Endothelial cell (in vitro differentiated cells): ENCODE data around the gene BTN1A1. TPM values are rescaled to one million over a fixed set of nuclear protein-coding genes. Genes with fewer than 3 reads are reported as not detected.
A peak's percentile ranks its signal among the peaks of the same experiment; 100 is the strongest.

Experiments
- DNase-seq: peaks from one replicate; pipeline ENCODE4 v3.0.0; 2021; ENCODE audit warnings: low spot score
- H3K27ac Mint-ChIP-seq: one replicate; pipeline ENCODE4 v1.8.0; 2021; ENCODE audit warnings: mixed read lengths, inconsistent platforms; ENCODE audit not compliant: unreplicated experiment
- H3K27me3 Mint-ChIP-seq: one replicate; pipeline ENCODE4 v1.8.0; 2021; ENCODE audit warnings: mild to moderate bottlenecking, moderate library complexity, mixed read lengths, inconsistent platforms; ENCODE audit not compliant: unreplicated experiment
- H3K36me3 Mint-ChIP-seq: one replicate; pipeline ENCODE4 v1.8.0; 2021; ENCODE audit warnings: mild to moderate bottlenecking, low read depth, mixed read lengths, inconsistent platforms; ENCODE audit not compliant: unreplicated experiment
- H3K4me1 Mint-ChIP-seq: one replicate; pipeline ENCODE4 v1.8.0; 2021; ENCODE audit warnings: mild to moderate bottlenecking, mixed read lengths, inconsistent platforms; ENCODE audit not compliant: unreplicated experiment
- H3K4me3 Mint-ChIP-seq: one replicate; pipeline ENCODE4 v1.8.0; 2021; ENCODE audit warnings: mild to moderate bottlenecking, mixed read lengths, inconsistent platforms; ENCODE audit not compliant: unreplicated experiment
- H3K9me3 Mint-ChIP-seq: one replicate; pipeline ENCODE4 v1.8.0; 2021; ENCODE audit warnings: mixed read lengths, inconsistent platforms; ENCODE audit not compliant: unreplicated experiment
- CTCF ChIP-seq: fragments of 200-600 bp; sonication (generic); IDR thresholded peaks from one replicate; pipeline ENCODE4 v1.5.0; 2021; ENCODE audit warnings: antibody characterized with exemption; ENCODE audit not compliant: unreplicated experiment
- total RNA-seq: library from RNA; stranded (reverse); fragmentation: NEBNext Ultra II Directional; extraction: Animal tissue kit (Norgen Biotek cat#: 25700); gene quantifications from one replicate; pipeline ENCODE4 v1.2.1, GENCODE V29; 2021; ENCODE audit not compliant: unreplicated experiment

The BTN1A1 gene
- total RNA-seq, 1 donor from 2014 or later: 1.4 TPM

DNA sequence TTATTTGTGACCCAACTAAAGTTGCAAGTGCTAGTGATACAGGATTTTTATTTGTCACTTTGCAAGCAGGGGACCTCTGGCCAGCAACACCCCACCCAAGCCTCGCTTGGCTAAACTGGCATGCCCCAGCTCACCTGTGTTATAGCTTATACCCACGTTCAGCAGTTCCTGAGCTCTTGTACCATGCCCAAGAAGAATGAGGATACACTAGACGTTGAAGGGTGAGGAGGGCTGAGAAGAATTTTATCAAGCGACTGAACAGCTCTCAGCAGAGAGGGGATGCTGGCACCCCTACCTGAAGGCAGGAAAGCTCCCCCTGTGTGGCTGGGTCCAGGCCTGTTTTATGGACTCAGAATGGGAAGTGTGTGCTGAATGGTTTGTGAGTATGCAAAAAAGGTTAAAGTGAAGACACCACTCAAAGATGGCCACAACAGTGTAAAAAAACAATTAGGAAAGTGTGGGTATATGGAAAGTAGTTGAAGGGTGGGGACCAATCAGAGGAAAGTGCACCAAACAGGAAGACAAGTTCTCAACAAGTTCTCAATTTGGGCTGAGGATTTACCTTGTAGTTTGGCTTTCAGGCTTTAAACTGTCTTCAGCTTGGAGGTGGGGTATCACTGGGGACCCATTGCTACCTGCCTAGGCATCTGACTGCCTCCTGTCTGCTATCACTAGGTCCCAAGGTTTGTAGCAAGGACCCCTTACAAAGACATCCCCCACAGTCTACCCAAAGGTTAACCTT lies 27.4 kb upstream of the BTN1A1 start:
- H3K4me3 Mint-ChIP-seq: no peak overlapping the region
- H3K4me1 Mint-ChIP-seq: peaks cover 13% of the 10 kb centered on the region
- DNase-seq: no peak
- H3K27ac Mint-ChIP-seq: no peak overlapping the region
- no peak for TF ChIP-seq CTCF
- H3K36me3 Mint-ChIP-seq: peaks cover 37% of the 10 kb centered on the region
- no peaks in the 10 kb centered on the region for H3K9me3 Mint-ChIP-seq
- H3K27me3 Mint-ChIP-seq: peaks cover 10% of the 10 kb centered on the region

- DNase-seq: no peak
- Mint-ChIP-seq H3K27me3 (peaks cover 11% of the 10 kb centered on the region), H3K4me3 (no peak overlapping the region), H3K36me3 (peaks cover 30% of the 10 kb centered on the region), H3K9me3 (no peaks in the 10 kb centered on the region), H3K4me1 (peaks cover 13% of the 10 kb centered on the region), H3K27ac (no peak overlapping the region)
- TF ChIP-seq CTCF: no peak
Observed at GRCh38 chr6:26473429-26473757, 26.7 kb upstream of the BTN1A1 start.

DNA sequence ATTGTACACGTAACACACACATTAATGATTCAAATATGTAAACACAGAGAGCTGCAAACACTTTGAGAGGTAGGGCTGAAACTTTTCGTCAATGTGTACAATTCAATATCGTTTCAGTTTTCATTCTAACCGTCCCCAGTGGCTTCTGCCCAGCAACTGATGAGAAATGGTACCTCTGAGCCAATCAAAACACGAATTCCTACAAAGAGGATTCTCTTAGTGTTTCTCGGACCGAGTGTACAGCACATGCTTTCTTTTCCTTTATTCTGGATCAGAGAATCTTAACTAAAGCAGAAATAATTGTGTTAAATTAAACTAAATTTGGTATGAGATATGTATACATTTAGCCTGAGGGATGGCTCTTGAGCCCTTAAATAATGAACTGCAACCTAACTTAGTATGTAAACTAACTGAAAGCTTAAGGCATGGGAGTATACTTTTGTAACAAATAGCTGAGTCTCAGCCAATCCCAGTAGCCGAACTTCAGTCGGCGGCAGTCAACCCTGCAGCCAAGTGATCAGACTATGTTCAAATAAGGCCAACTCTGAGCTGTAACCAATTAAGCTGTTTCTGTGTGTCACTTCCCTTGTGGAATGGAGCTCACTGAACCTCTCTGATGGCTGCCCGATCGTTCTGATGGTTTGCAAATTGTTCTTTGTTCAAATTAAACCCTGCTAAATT lies 26.2 kb upstream of the BTN1A1 start:
- H3K4me3 Mint-ChIP-seq: no peak overlapping the region
- H3K36me3 Mint-ChIP-seq: peaks cover 25% of the 10 kb centered on the region
- no peaks in the 10 kb centered on the region for H3K9me3 Mint-ChIP-seq
- H3K27me3 Mint-ChIP-seq: peaks cover 8% of the 10 kb centered on the region
- DNase-seq: peak; percentile 11
- no peak overlapping the region for H3K27ac Mint-ChIP-seq
- TF ChIP-seq CTCF: no peak
- peaks cover 13% of the 10 kb centered on the region for H3K4me1 Mint-ChIP-seq

- no peak for TF ChIP-seq CTCF
- Mint-ChIP-seq H3K36me3 (peaks cover 21% of the 10 kb centered on the region), H3K4me3 (no peak overlapping the region), H3K27ac (no peak overlapping the region), H3K27me3 (peaks cover 9% of the 10 kb centered on the region), H3K9me3 (no peaks in the 10 kb centered on the region), H3K4me1 (peaks cover 13% of the 10 kb centered on the region)
- no peak for DNase-seq
Observed at GRCh38 chr6:26474439-26474881, 25.6 kb upstream of the BTN1A1 start.
